Trophoblast cell (in vitro differentiated cells and primary cell): ENCODE data around the gene HSD17B8.
"Not testable (repeated sequence)": the region's sequence is repeated elsewhere in the genome, so short reads cannot be mapped to it uniquely, and the experiment has no call there.

Source experiments
- DNase-seq, 2 donors: peaks; one replicate each; pipeline ENCODE4 v3.0.0-alpha.2; 2016
- H2AFZ ChIP-seq: 2 replicates; pipeline ENCODE4 v1.6.1; 2013; ENCODE audit warnings: low read length, moderate library complexity, mild to moderate bottlenecking; ENCODE audit not compliant: insufficient read depth, poor library complexity
- H2AK5ac ChIP-seq: 2 replicates; pipeline ENCODE4 v1.6.1; 2013; ENCODE audit warnings: mild to moderate bottlenecking, low read length
- H2BK120ac ChIP-seq: 2 replicates; pipeline ENCODE4 v1.6.1; 2013; ENCODE audit warnings: low read length, mild to moderate bottlenecking, moderate library complexity; ENCODE audit not compliant: insufficient read depth, poor library complexity
- H2BK12ac ChIP-seq: 2 replicates; pipeline ENCODE4 v1.6.1; 2013; ENCODE audit warnings: mild to moderate bottlenecking, low read length, moderate library complexity
- H2BK5ac ChIP-seq: 2 replicates; pipeline ENCODE4 v1.6.1; 2013; ENCODE audit warnings: low read length, low read depth, moderate library complexity, mild to moderate bottlenecking; ENCODE audit not compliant: poor library complexity
- H3K14ac ChIP-seq: 2 replicates; pipeline ENCODE4 v1.6.1; 2013; ENCODE audit warnings: mild to moderate bottlenecking, low read length
- H3K18ac ChIP-seq: 2 replicates; pipeline ENCODE4 v1.6.1; 2013; ENCODE audit warnings: mild to moderate bottlenecking, low read length
- H3K23ac ChIP-seq: 2 replicates; pipeline ENCODE4 v1.6.1; 2013; ENCODE audit warnings: low read length
- H3K27ac ChIP-seq: 2 replicates; pipeline ENCODE4 v1.5.1; 2013; ENCODE audit warnings: low read depth, mild to moderate bottlenecking, inconsistent platforms, low read length, moderate library complexity
- H3K27me3 ChIP-seq: 2 replicates; pipeline ENCODE4 v1.6.1; 2013; ENCODE audit warnings: inconsistent platforms, mild to moderate bottlenecking, low read length, moderate library complexity; ENCODE audit not compliant: insufficient read depth
- H3K36me3 ChIP-seq, 2 experiments: 1 replicate in 1 of 2; 2 replicates in 1 of 2; pipeline ENCODE4 v1.6.1; 2013; ENCODE audit warnings: low read length in 2 of 2, mild to moderate bottlenecking in 2 of 2, moderate library complexity in 1 of 2; ENCODE audit not compliant: insufficient read depth in 2 of 2, control insufficient read depth in 1 of 2
- H3K4ac ChIP-seq: 2 replicates; pipeline ENCODE4 v1.6.1; 2013; ENCODE audit warnings: low read depth, mild to moderate bottlenecking, low read length, moderate library complexity
- H3K4me1 ChIP-seq, 2 experiments: 1 replicate in 1 of 2; 2 replicates in 1 of 2; pipeline ENCODE4 v1.6.1; 2013; ENCODE audit warnings: low read length in 2 of 2, mild to moderate bottlenecking in 2 of 2, moderate library complexity in 1 of 2; ENCODE audit not compliant: insufficient read depth in 2 of 2, control insufficient read depth in 1 of 2
- H3K4me2 ChIP-seq: 2 replicates; pipeline ENCODE4 v1.6.1; 2013; ENCODE audit warnings: inconsistent platforms, mild to moderate bottlenecking, low read length, moderate library complexity
- H3K4me3 ChIP-seq: 2 replicates; pipeline ENCODE4 v1.5.1; 2013; ENCODE audit warnings: mild to moderate bottlenecking, low read depth, low read length, inconsistent platforms
- H3K79me1 ChIP-seq: one replicate; pipeline ENCODE4 v1.6.1; 2013; ENCODE audit warnings: low read length
- H3K79me2 ChIP-seq: 2 replicates; pipeline ENCODE4 v1.6.1; 2013; ENCODE audit warnings: low read length, mild to moderate bottlenecking; ENCODE audit not compliant: control insufficient read depth, insufficient read depth, poor library complexity
- H3K9ac ChIP-seq: 2 replicates; pipeline ENCODE4 v1.6.1; 2013; ENCODE audit warnings: mild to moderate bottlenecking, low read length
- H3K9me3 ChIP-seq: 2 replicates; pipeline ENCODE4 v1.6.1; 2013; ENCODE audit warnings: low read depth, mild to moderate bottlenecking, control low read depth, inconsistent platforms, low read length; ENCODE audit not compliant: insufficient read depth
- H4K12ac ChIP-seq: 2 replicates; pipeline ENCODE4 v1.6.1; 2013; ENCODE audit warnings: low read depth, mild to moderate bottlenecking, low read length, moderate library complexity
- H4K8ac ChIP-seq: 2 replicates; pipeline ENCODE4 v1.6.1; 2013; ENCODE audit warnings: low read depth, mild to moderate bottlenecking, low read length, moderate library complexity
- H4K91ac ChIP-seq: one replicate; pipeline ENCODE4 v1.6.1; 2013; ENCODE audit warnings: low read depth, mild to moderate bottlenecking, low read length, moderate library complexity
- WGBS: extraction: QIAGEN DNeasy Blood & Tissue Kit; methylation state at CpG from one replicate; pipeline ENCODE4 v1.1.7; 2013; ENCODE audit warnings: missing lambda C conversion rate; ENCODE audit not compliant: insufficient read length, insufficient coverage; ENCODE audit errors: extremely low coverage; 5-methylcytosine and 5-hydroxymethylcytosine counted together

The HSD17B8 gene

GRCh38 chr6:33216117-33216649, 11.7 kb downstream of the HSD17B8 start:
- no peak overlapping the region for H4K8ac ChIP-seq
- no peak overlapping the region for H2AK5ac ChIP-seq
- H2BK12ac ChIP-seq = no peak overlapping the region
- no peak overlapping the region for H2BK5ac ChIP-seq
- no peak for DNase-seq
- no peak overlapping the region for H3K14ac ChIP-seq
- H3K23ac ChIP-seq = no peak overlapping the region
- H3K9ac ChIP-seq = no peak overlapping the region
- no peak overlapping the region for H3K4ac ChIP-seq
- no peaks in the 10 kb centered on the region for H3K79me1 ChIP-seq
- no peak overlapping the region for H4K91ac ChIP-seq
- no peak overlapping the region for H4K12ac ChIP-seq
- H3K27ac ChIP-seq = no peak overlapping the region
- peaks cover 4 to 9% of the 10 kb centered on the region in 2 experiments for H3K4me1 ChIP-seq
- peaks cover 5 to 6% of the 10 kb centered on the region in 2 experiments for H3K36me3 ChIP-seq
- peaks cover 17% of the 10 kb centered on the region for H3K27me3 ChIP-seq
- H3K79me2 ChIP-seq = no peaks in the 10 kb centered on the region
- no peak overlapping the region for H3K4me2 ChIP-seq
- WGBS = no CpG with 5 or more reads among the region's 4 CpGs
- H2BK120ac ChIP-seq = no peak overlapping the region
- no peak overlapping the region for H3K18ac ChIP-seq
- H3K9me3 ChIP-seq = peaks cover 6% of the 10 kb centered on the region
- no peak overlapping the region for H3K4me3 ChIP-seq
- H2AFZ ChIP-seq = no peak overlapping the region

- no CpG with 5 or more reads among the region's 6 CpGs for WGBS
- H3K9ac ChIP-seq = no peak overlapping the region
- no peak overlapping the region for H3K4me2 ChIP-seq
- H4K91ac ChIP-seq = no peak overlapping the region
- H3K9me3 ChIP-seq = peaks cover 3% of the 10 kb centered on the region
- no peak overlapping the region for H2BK120ac ChIP-seq
- no peaks in the 10 kb centered on the region for H3K79me1 ChIP-seq
- no peak overlapping the region for H3K14ac ChIP-seq
- no peak overlapping the region for H3K23ac ChIP-seq
- H2BK12ac ChIP-seq = no peak overlapping the region
- H2AFZ ChIP-seq = no peak overlapping the region
- H4K8ac ChIP-seq = no peak overlapping the region
- no peak overlapping the region for H3K4me3 ChIP-seq
- H3K4ac ChIP-seq = no peak overlapping the region
- H2AK5ac ChIP-seq = no peak overlapping the region
- H2BK5ac ChIP-seq = no peak overlapping the region
- H3K4me1 ChIP-seq = peaks cover 4 to 9% of the 10 kb centered on the region in 2 experiments
- no peaks in the 10 kb centered on the region for H3K79me2 ChIP-seq
- H3K27ac ChIP-seq = no peak overlapping the region
- no peak overlapping the region for H3K18ac ChIP-seq
- no peak for DNase-seq
- no peaks in the 10 kb centered on the region for H3K36me3 ChIP-seq
- H3K27me3 ChIP-seq = peaks cover 17% of the 10 kb centered on the region
- no peak overlapping the region for H4K12ac ChIP-seq
Observed at GRCh38 chr6:33217246-33217645, 12.8 kb downstream of the HSD17B8 start.

DNA sequence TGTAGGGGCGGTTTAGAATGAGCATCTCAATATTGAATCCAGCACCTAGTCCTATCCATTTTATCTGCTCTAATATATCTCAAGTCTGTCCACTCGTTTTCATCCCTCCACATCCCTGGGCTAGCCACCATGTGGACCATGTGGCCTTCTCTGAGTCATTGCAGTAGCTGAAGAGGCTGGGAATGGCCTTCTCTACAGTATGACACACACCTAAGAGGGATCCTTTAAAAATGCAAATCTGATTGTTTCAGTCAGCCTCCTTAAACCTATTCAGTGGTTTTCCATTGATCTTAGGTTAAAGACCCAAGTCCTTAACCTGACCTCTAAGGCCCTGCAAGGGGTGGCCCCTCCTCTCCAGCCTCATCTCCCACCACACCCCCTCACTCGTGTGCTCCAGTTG, 13.2 kb downstream of the HSD17B8 start:
- Histone ChIP-seq H3K79me1 (no peaks in the 10 kb centered on the region), H2BK12ac (no peak overlapping the region), H3K14ac (no peak overlapping the region), H3K9me3 (peaks cover 3% of the 10 kb centered on the region), H3K4me1 (peaks cover 4 to 9% of the 10 kb centered on the region in 2 experiments), H3K4me3 (no peak overlapping the region), H3K36me3 (no peaks in the 10 kb centered on the region), H4K91ac (no peak overlapping the region), H4K8ac (no peak overlapping the region), H2AFZ (no peak overlapping the region), H3K4me2 (no peak overlapping the region), H4K12ac (no peak overlapping the region), H3K79me2 (no peaks in the 10 kb centered on the region), H3K4ac (no peak overlapping the region), H3K27me3 (peaks cover 17% of the 10 kb centered on the region), H2BK120ac (no peak overlapping the region), H3K23ac (no peak overlapping the region), H3K27ac (no peak overlapping the region), H2AK5ac (no peak overlapping the region), H3K9ac (no peak overlapping the region), H3K18ac (no peak overlapping the region), H2BK5ac (no peak overlapping the region)
- no CpG with 5 or more reads among the region's 3 CpGs for WGBS
- DNase-seq = no peak

GRCh38 chr6:33226503-33227120, 22.2 kb downstream of the HSD17B8 start:
- not testable (repeated sequence) for DNase-seq, H4K8ac ChIP-seq, H3K36me3 ChIP-seq, H3K4me3 ChIP-seq, H3K79me1 ChIP-seq, H3K4me1 ChIP-seq, H3K27ac ChIP-seq, H2BK12ac ChIP-seq, H4K91ac ChIP-seq, H3K23ac ChIP-seq, H3K14ac ChIP-seq, H3K9ac ChIP-seq, H2BK5ac ChIP-seq, H3K4me2 ChIP-seq, H2BK120ac ChIP-seq, H3K79me2 ChIP-seq, H2AFZ ChIP-seq, H3K27me3 ChIP-seq, H3K9me3 ChIP-seq, H3K4ac ChIP-seq, H2AK5ac ChIP-seq, H4K12ac ChIP-seq, H3K18ac ChIP-seq
- no CpG with 5 or more reads among the region's 14 CpGs for WGBS
